Endothelial cell of umbilical vein (primary cell): ENCODE results near the gene NXPE1. TPM values are rescaled to one million over a fixed set of nuclear protein-coding genes. Genes with fewer than 3 reads are reported as not detected.

Experiments used
- BruUV-seq: library from RNA; stranded (reverse); fragments of 400-500 nt; replicated peaks from 2 replicates; lab custom pipeline; 2021; lab: Mats Ljungman, UMichigan
- CTCF ChIA-PET: fragments of 300-600, 350-600 bp; sonication (Branson Sonifier 250); formaldehyde crosslinking; loops from one replicate; lab custom pipeline; 2021; ENCODE audit warnings: antibody characterized with exemption, inconsistent platforms; lab: Charles Lee
- POLR2A ChIA-PET: fragments of 300-600, 350-600 bp; sonication (Branson Sonifier 250); formaldehyde crosslinking; loops from one replicate; lab custom pipeline; 2021; ENCODE audit warnings: antibody characterized with exemption, inconsistent platforms; lab: Charles Lee
- DNase-seq: peaks from one replicate; pipeline ENCODE4 v3.0.0-alpha.2; 2011; ENCODE audit warnings: low read depth, low spot score
- FAIRE-seq: peaks from 2 replicates; lab custom pipeline; 2011; peaks lifted over from hg19 to GRCh38; lab: Jason Lieb, UNC
- H2AFZ ChIP-seq: 2 replicates; pipeline ENCODE4 v1.6.0; 2012; ENCODE audit warnings: low read depth, low read length, control low read depth, inconsistent platforms
- H3K27ac ChIP-seq: 2 replicates; pipeline ENCODE4 v1.5.1; 2011; ENCODE audit warnings: low read depth, mild to moderate bottlenecking, control low read depth, low read length, moderate library complexity; ENCODE audit not compliant: insufficient read depth
- H3K27me3 ChIP-seq, 2 experiments: 2 replicates each; pipeline versions ENCODE4 v1.6.0 to v1.6.1; 2011; ENCODE audit warnings: low read length in 2 of 2, mixed read lengths in 1 of 2; ENCODE audit not compliant: control insufficient read depth in 2 of 2, insufficient read depth in 2 of 2
- H3K36me3 ChIP-seq, 2 experiments: 2 replicates in 1 of 2; 3 replicates in 1 of 2; pipeline ENCODE4 v1.5.1; 2011; ENCODE audit warnings: low read length in 2 of 2, mild to moderate bottlenecking in 1 of 2, moderate library complexity in 1 of 2; ENCODE audit not compliant: control insufficient read depth in 2 of 2, insufficient read depth in 2 of 2; ENCODE audit errors: extremely low read depth in 1 of 2
- H3K4me1 ChIP-seq: 3 replicates; pipeline ENCODE4 v1.5.1; 2011; ENCODE audit warnings: mild to moderate bottlenecking, low read length; ENCODE audit not compliant: control insufficient read depth, insufficient read depth; ENCODE audit errors: extremely low read depth
- H3K4me2 ChIP-seq: 2 replicates; pipeline ENCODE4 v1.6.1; 2011; ENCODE audit warnings: low read length, control low read depth, mixed read lengths; ENCODE audit not compliant: insufficient read depth
- H3K4me3 ChIP-seq, 3 experiments: fragments of 200-600 bp in 1 of 3; sonication (generic), shearing (Covaris generic) in 1 of 3; replicated peaks in 1 of 3; 2 replicates each; pipeline ENCODE4 v1.5.1; 2011 to 2016; ENCODE audit warnings: control low read depth in 3 of 3, low read length in 3 of 3, mild to moderate bottlenecking in 2 of 3, inconsistent platforms in 1 of 3, low read depth in 1 of 3, moderate library complexity in 1 of 3; ENCODE audit not compliant: insufficient read depth in 1 of 3
- H3K79me2 ChIP-seq: 2 replicates; pipeline ENCODE4 v1.6.0; 2012; ENCODE audit warnings: low read length, inconsistent platforms; ENCODE audit not compliant: control insufficient read depth, insufficient read depth
- H3K9ac ChIP-seq: replicated peaks from 2 replicates; pipeline ENCODE3; 2011; ENCODE audit warnings: low read length, control low read depth; ENCODE audit not compliant: insufficient read depth; ENCODE audit errors: extremely low read depth
- H3K9me1 ChIP-seq: replicated peaks from 3 replicates; pipeline ENCODE4 v1.6.0; 2011; ENCODE audit warnings: mild to moderate bottlenecking, low read length; ENCODE audit not compliant: control insufficient read depth, insufficient read depth; ENCODE audit errors: extremely low read depth
- H3K9me3 ChIP-seq: replicated peaks from 2 replicates; pipeline ENCODE4 v1.5.1; 2012; ENCODE audit warnings: low read length, inconsistent platforms; ENCODE audit not compliant: control insufficient read depth, insufficient read depth
- H4K20me1 ChIP-seq: replicated peaks from 2 replicates; pipeline ENCODE3; 2011; ENCODE audit warnings: mild to moderate bottlenecking, low read length; ENCODE audit not compliant: control insufficient read depth, insufficient read depth; ENCODE audit errors: extremely low read depth
- CTCF ChIP-seq, 2 donors: IDR thresholded peaks; 1 replicate in 1 of 2; 2 replicates in 1 of 2; pipeline ENCODE4 v1.5.1; 2011; ENCODE audit warnings: low read length in 2 of 2, mild to moderate bottlenecking in 2 of 2, moderate library complexity in 2 of 2, control low read depth in 1 of 2, inconsistent platforms in 1 of 2, low read depth in 1 of 2; ENCODE audit not compliant: insufficient read depth in 1 of 2; ENCODE audit errors: extremely low read depth in 1 of 2
- EZH2 ChIP-seq: IDR thresholded peaks from 2 replicates; pipeline ENCODE4 v1.6.1; 2012; ENCODE audit warnings: borderline replicate concordance, low read depth, mild to moderate bottlenecking, moderate library complexity, low read length, inconsistent platforms; ENCODE audit not compliant: severe bottlenecking
- FOS ChIP-seq: IDR thresholded peaks from 2 replicates; pipeline ENCODE4 v1.6.1; 2011; ENCODE audit warnings: mild to moderate bottlenecking, low read length, moderate library complexity, borderline replicate concordance; ENCODE audit not compliant: insufficient read depth
- GATA2 ChIP-seq: IDR thresholded peaks from 2 replicates; pipeline ENCODE4 v1.7.0; 2011; ENCODE audit warnings: low read depth, mild to moderate bottlenecking, moderate library complexity, mixed read lengths, low read length; ENCODE audit not compliant: insufficient read length, insufficient read depth
- JUN ChIP-seq: IDR thresholded peaks from 2 replicates; pipeline ENCODE4 v1.6.1; 2011; ENCODE audit warnings: borderline replicate concordance, low read depth; ENCODE audit not compliant: insufficient read length, insufficient read depth
- MAX ChIP-seq: IDR thresholded peaks from 2 replicates; pipeline ENCODE4 v1.6.1; 2011; ENCODE audit not compliant: insufficient read depth, insufficient read length
- MYC ChIP-seq: IDR thresholded peaks from one replicate; pipeline ENCODE4 v1.6.1; 2011; ENCODE audit warnings: mild to moderate bottlenecking, low read depth, low read length
- POLR2A ChIP-seq: IDR thresholded peaks from 2 replicates; pipeline ENCODE4 v1.6.1; 2012; ENCODE audit warnings: low read depth, mild to moderate bottlenecking, control low read depth, low read length
- POLR2AphosphoS5 ChIP-seq: IDR thresholded peaks from 2 replicates; pipeline ENCODE4 v1.6.1; 2012; ENCODE audit warnings: low read depth, mild to moderate bottlenecking, control low read depth, low read length, moderate library complexity; ENCODE audit not compliant: insufficient read depth
- dilution Hi-C: fragments of 300-500 bp; cut with MboI; formaldehyde crosslinking; loops from one replicate; pipeline ENCODE4 v1.15.0; 2019; ENCODE audit warnings: low sequenced_read_pairs; ENCODE audit not compliant: extremely low pct_ligation_motif_present
- intact Hi-C: fragments of 100-400 bp; cut with micrococcal nuclease; formaldehyde crosslinking; loops from one replicate; pipeline ENCODE4 v1.10.0; 2022
- polyA plus RNA-seq, 4 experiments: library from polyadenylated mRNA; depleted of rRNA in 3 of 4; stranded (reverse) in 3 of 4; unstranded in 1 of 4; fragments of >200 nt; gene quantifications; 2 replicates each; pipeline versions ENCODE4 v1.2.1 to v1.2.3, GENCODE V29; 2011 to 2012; ENCODE audit warnings: missing spikeins in 1 of 4
- total RNA-seq: library from RNA; stranded (reverse); gene quantifications from 2 replicates; pipeline ENCODE4 v1.2.3, GENCODE V29; 2021

Gene NXPE1
- total and polyA plus RNA-seq, 2 donors (not counting 3 experiments of a cell fraction or from before 2014, with no cell fraction given) = not detected

- Histone ChIP-seq H3K4me2 (no peak overlapping the region), H3K9me1 (no peaks in the 10 kb centered on the region), H3K36me3 (no peaks in the 10 kb centered on the region), H3K27ac (no peak overlapping the region), H4K20me1 (no peaks in the 10 kb centered on the region), H3K79me2 (no peaks in the 10 kb centered on the region), H3K9ac (no peak overlapping the region), H3K9me3 (no peaks in the 10 kb centered on the region), H3K4me1 (no peaks in the 10 kb centered on the region), H3K4me3 (no peak overlapping the region), H2AFZ (no peak overlapping the region), H3K27me3 (no peaks in the 10 kb centered on the region)
- BruUV-seq = no TSS peak
- dilution Hi-C loops = no loop called here
- no peak for DNase-seq
- FAIRE-seq = no peak
- intact Hi-C loops = loop anchor here (2.0 kb wide), 1 partner anchor 325 kb away; no protein-coding TSS in a partner anchor
- POLR2A ChIA-PET = no interaction called here
- no peak for TF ChIP-seq GATA2
- no peak for TF ChIP-seq CTCF (IDR thresholded peaks at IDR 0.05; ENCODE audit: extremely low read depth in 1 of 2, insufficient read depth in 1 of 2, low read depth in 1 of 2, low read length in 2 of 2)
- no peak for TF ChIP-seq EZH2
- no peak for TF ChIP-seq POLR2A
- TF ChIP-seq POLR2AphosphoS5 = no peak
- TF ChIP-seq MYC = no peak
- no peak for TF ChIP-seq JUN
- TF ChIP-seq MAX = no peak
- TF ChIP-seq FOS = no peak
- CTCF ChIA-PET = no interaction called here
These were observed 46.5 kb upstream of the NXPE1 start for GRCh38 chr11:114606003-114606801.
